ENCODE data around the gene BTBD1. TPM values are rescaled to one million over a fixed set of nuclear protein-coding genes. Genes with fewer than 3 reads are reported as not detected.

Gene BTBD1
- polyA plus RNA-seq, 2 of the 4 experiments (the other 2 are of a cell fraction), result 53.1 to 95.8 TPM

DNA sequence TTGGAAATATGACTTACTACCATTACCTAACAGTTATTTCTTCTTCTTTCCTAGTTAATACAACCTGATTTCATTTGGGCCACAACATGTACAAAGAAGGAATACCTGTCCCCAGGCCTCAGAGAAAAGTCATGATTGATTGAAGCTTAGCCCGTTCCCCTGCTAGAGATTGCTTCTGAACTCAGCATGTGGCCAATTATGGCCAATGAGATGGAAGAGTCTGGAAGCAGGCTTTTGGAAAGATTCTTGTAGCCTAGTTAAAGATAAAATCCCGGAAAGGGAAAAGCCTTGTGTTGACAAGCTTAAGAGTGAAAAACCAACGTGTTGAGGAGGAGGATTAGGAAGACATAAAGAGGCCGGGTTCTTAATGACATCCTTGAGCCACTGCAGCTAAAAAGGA is 23.4 kb upstream of the BTBD1 start:
- Histone ChIP-seq H3K27ac (no peak overlapping the region), H3K4me2 (no peak overlapping the region), H3K4me1 (no peaks in the 10 kb centered on the region), H3K9me3 (no peaks in the 10 kb centered on the region), H3K4me3 (no peak overlapping the region)
- 57% methylated on average over 4 of the region's 4 CpGs for WGBS (ENCODE audit: missing lambda C conversion rate)
- ChIA-PET CTCF (interaction anchor here (1.0 to 1.3 kb wide), 2 partner anchors 11 to 158 kb away, joined by 3 to 6 read pairs; no protein-coding TSS in a partner anchor), POLR2A (no interaction called here)
- TF ChIP-seq PHF8 (IDR thresholded peaks at IDR 0.05; ENCODE audit: borderline replicate concordance, low read depth) (no peak), KDM1A (IDR thresholded peaks at IDR 0.05; ENCODE audit: low read depth) (no peak), BHLHE40 (IDR thresholded peaks at IDR 0.05; ENCODE audit: low read depth, low read length) (no peak), JUNB (IDR thresholded peaks at IDR 0.05) (no peak), SMC3 (IDR thresholded peaks at IDR 0.05) (no peak), KDM5A (IDR thresholded peaks at IDR 0.05) (no peak), CHD2 (IDR thresholded peaks at IDR 0.05; ENCODE audit: low read length, partially characterized antibody) (no peak), SREBF2 (IDR thresholded peaks at IDR 0.05) (no peak), NR3C1 (IDR thresholded peaks at IDR 0.05) (no peak), ZSCAN20 (CRISPR knock-in tag; IDR thresholded peaks at IDR 0.05) (no peak), NPAS2 (CRISPR knock-in tag; IDR thresholded peaks at IDR 0.05; ENCODE audit: borderline replicate concordance) (no peak)
- TF ChIP-seq, protein P1, sequence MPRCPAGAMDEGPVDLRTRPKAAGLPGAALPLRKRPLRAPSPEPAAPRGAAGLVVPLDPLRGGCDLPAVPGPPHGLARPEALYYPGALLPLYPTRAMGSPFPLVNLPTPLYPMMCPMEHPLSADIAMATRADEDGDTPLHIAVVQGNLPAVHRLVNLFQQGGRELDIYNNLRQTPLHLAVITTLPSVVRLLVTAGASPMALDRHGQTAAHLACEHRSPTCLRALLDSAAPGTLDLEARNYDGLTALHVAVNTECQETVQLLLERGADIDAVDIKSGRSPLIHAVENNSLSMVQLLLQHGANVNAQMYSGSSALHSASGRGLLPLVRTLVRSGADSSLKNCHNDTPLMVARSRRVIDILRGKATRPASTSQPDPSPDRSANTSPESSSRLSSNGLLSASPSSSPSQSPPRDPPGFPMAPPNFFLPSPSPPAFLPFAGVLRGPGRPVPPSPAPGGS (IDR thresholded peaks at IDR 0.05), result no peak
- FAIRE-seq (no peak), DNase-seq (ENCODE audit: low read depth in 1 of 2, low spot score in 1 of 2) (no peak), ATAC-seq (no peak)

DNA sequence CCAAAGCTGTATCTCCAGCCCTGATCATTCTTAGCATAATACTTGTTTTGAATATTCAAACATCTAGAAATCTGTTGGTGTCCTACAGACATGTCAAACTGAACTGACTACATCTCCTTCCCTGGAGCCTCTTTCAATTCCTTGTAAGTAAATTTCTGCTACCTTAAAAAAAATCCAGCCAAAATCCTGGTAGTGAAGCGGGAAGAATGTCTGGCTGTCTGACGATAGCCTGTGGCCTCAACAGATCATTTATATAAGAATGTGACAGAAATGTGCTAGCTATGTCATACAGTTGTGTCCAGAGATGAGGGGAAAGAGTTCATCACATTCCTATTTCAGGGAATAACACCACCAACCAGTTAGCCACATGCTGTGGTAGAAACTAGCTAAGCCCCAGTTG is 21.8 kb upstream of the BTBD1 start:
- DNase-seq (ENCODE audit: low read depth in 1 of 2, low spot score in 1 of 2) (no peak), ATAC-seq (no peak), FAIRE-seq (no peak)
- no peak overlapping the region for H3K27ac ChIP-seq
- WGBS (ENCODE audit: missing lambda C conversion rate), result 76% methylated on average over 2 of the region's 2 CpGs
- no peak overlapping the region for H3K4me2 ChIP-seq
- TF ChIP-seq, protein P2, sequence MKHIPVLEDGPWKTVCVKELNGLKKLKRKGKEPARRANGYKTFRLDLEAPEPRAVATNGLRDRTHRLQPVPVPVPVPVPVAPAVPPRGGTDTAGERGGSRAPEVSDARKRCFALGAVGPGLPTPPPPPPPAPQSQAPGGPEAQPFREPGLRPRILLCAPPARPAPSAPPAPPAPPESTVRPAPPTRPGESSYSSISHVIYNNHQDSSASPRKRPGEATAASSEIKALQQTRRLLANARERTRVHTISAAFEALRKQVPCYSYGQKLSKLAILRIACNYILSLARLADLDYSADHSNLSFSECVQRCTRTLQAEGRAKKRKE (CRISPR knock-in tag; IDR thresholded peaks at IDR 0.05; ENCODE audit: low read depth), result no peak
- no peak for TF ChIP-seq PHF8 (IDR thresholded peaks at IDR 0.05; ENCODE audit: borderline replicate concordance, low read depth)
- no peak for TF ChIP-seq JUN (IDR thresholded peaks at IDR 0.05)
- TF ChIP-seq POLR2AphosphoS2 (conservative IDR thresholded peaks at IDR 0.05; ENCODE audit: low read length), result no peak
- TF ChIP-seq, protein P3, sequence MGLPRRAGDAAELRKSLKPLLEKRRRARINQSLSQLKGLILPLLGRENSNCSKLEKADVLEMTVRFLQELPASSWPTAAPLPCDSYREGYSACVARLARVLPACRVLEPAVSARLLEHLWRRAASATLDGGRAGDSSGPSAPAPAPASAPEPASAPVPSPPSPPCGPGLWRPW (IDR thresholded peaks at IDR 0.05), result no peak
- TF ChIP-seq EHF (CRISPR knock-in tag; IDR thresholded peaks at IDR 0.05), result no peak
- no peak for TF ChIP-seq KDM5A (IDR thresholded peaks at IDR 0.05)
- TF ChIP-seq, protein P4, sequence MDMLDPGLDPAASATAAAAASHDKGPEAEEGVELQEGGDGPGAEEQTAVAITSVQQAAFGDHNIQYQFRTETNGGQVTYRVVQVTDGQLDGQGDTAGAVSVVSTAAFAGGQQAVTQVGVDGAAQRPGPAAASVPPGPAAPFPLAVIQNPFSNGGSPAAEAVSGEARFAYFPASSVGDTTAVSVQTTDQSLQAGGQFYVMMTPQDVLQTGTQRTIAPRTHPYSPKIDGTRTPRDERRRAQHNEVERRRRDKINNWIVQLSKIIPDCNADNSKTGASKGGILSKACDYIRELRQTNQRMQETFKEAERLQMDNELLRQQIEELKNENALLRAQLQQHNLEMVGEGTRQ (IDR thresholded peaks at IDR 0.05), result no peak
- no peak for TF ChIP-seq ZNF302 (CRISPR knock-in tag; IDR thresholded peaks at IDR 0.05)
- no peak for TF ChIP-seq ESRRA (IDR thresholded peaks at IDR 0.05; ENCODE audit: borderline replicate concordance, low read length)
- no peak for TF ChIP-seq GATA3 (IDR thresholded peaks at IDR 0.05; ENCODE audit: borderline replicate concordance)
- TF ChIP-seq JUNB (IDR thresholded peaks at IDR 0.05), result no peak
- no peak for TF ChIP-seq NR3C1 (IDR thresholded peaks at IDR 0.05)
- TF ChIP-seq CEBPB (IDR thresholded peaks at IDR 0.05), result no peak
- TF ChIP-seq MYC (IDR thresholded peaks at IDR 0.05; ENCODE audit: borderline replicate concordance, low read length), result no peak
- no peaks in the 10 kb centered on the region for H3K4me1 ChIP-seq
- POLR2A ChIA-PET, result no interaction called here
- H3K9me3 ChIP-seq, result no peaks in the 10 kb centered on the region
- CTCF ChIA-PET, result interaction anchor here (0.8 to 1.1 kb wide), 3 partner anchors 11 to 88 kb away, joined by 3 read pairs; no protein-coding TSS in a partner anchor
- H3K4me3 ChIP-seq, result no peak overlapping the region

Measured in A549 (cell line).